HEK293 (cell line): Measurements from ENCODE around the gene TSPAN14.

Source experiments
- CTCF ChIA-PET: fragments of 350-600 bp; formaldehyde crosslinking; extraction: SDS; loops from one replicate; lab custom pipeline; 2021; ENCODE audit warnings: antibody characterized with exemption; lab: Yijun Ruan, JAX
- POLR2A ChIA-PET: fragments of 300-600 bp; formaldehyde crosslinking; extraction: SDS; loops from one replicate; lab custom pipeline; 2020; ENCODE audit warnings: antibody characterized with exemption, inconsistent platforms; lab: Yijun Ruan, JAX
- H3K27ac ChIP-seq: fragments of 200-500 bp; sonication (Bioruptor generic); 2 replicates; pipeline ENCODE4 v1.5.1; 2014; ENCODE audit warnings: low read depth, low read length, control low read depth, inconsistent platforms; ENCODE audit errors: extremely low read depth
- H3K36me3 ChIP-seq, 2 experiments: fragments of 200-500 bp in 1 of 2; sonication (Bioruptor generic) in 1 of 2; 1 replicate in 1 of 2; 2 replicates in 1 of 2; pipeline ENCODE4 v1.5.1; 2014 to 2017; ENCODE audit warnings: inconsistent platforms in 2 of 2, low read length in 2 of 2; ENCODE audit not compliant: control insufficient read depth in 2 of 2, insufficient read depth in 1 of 2
- H3K4me1 ChIP-seq: fragments of 200-500 bp; sonication (Bioruptor generic); 2 replicates; pipeline ENCODE4 v1.5.1; 2014; ENCODE audit warnings: mild to moderate bottlenecking, low read length, inconsistent platforms; ENCODE audit not compliant: control insufficient read depth, insufficient read depth
- H3K4me3 ChIP-seq: 2 replicates; pipeline ENCODE4 v1.5.1; 2011; ENCODE audit warnings: low read depth, mild to moderate bottlenecking, control low read depth, low read length, moderate library complexity
- H3K9me3 ChIP-seq: fragments of 200-500 bp; sonication (Bioruptor generic); 2 replicates; pipeline ENCODE4 v1.5.1; 2014; ENCODE audit warnings: low read depth, low read length, inconsistent platforms; ENCODE audit not compliant: control insufficient read depth, insufficient read depth
- EGR2 ChIP-seq: fragments of 450-650 bp; formaldehyde crosslinking; IDR thresholded peaks from 2 replicates; pipeline ENCODE4 v1.5.1; 2016; ENCODE audit warnings: low read depth, missing biosample characterization, missing genetic modification characterization
- MZF1 ChIP-seq: fragments of 450-650 bp; formaldehyde crosslinking; IDR thresholded peaks from 2 replicates; pipeline ENCODE4 v1.5.1; 2017; ENCODE audit warnings: missing biosample characterization, missing genetic modification characterization, borderline replicate concordance
- SCRT1 ChIP-seq: fragments of 450-650 bp; formaldehyde crosslinking; IDR thresholded peaks from 2 replicates; pipeline ENCODE4 v1.5.1; 2016; ENCODE audit warnings: missing biosample characterization, missing genetic modification characterization, borderline replicate concordance
- SCRT2 ChIP-seq: fragments of 450-650 bp; formaldehyde crosslinking; IDR thresholded peaks from 2 replicates; pipeline ENCODE4 v1.5.1; 2016; ENCODE audit warnings: missing biosample characterization, missing genetic modification characterization
- ZFHX2 ChIP-seq: fragments of 450-650 bp; formaldehyde crosslinking; conservative IDR thresholded peaks from 2 replicates; pipeline ENCODE4 v1.5.1; 2016; ENCODE audit warnings: missing biosample characterization, missing genetic modification characterization
- ZNF155 ChIP-seq: fragments of 450-650 bp; formaldehyde crosslinking; IDR thresholded peaks from 2 replicates; pipeline ENCODE4 v1.5.1; 2016; ENCODE audit warnings: missing biosample characterization, missing genetic modification characterization
- ZNF324 ChIP-seq: fragments of 450-650 bp; formaldehyde crosslinking; IDR thresholded peaks from 2 replicates; pipeline ENCODE4 v1.5.1; 2016; ENCODE audit warnings: missing biosample characterization, missing genetic modification characterization
- ZNF335 ChIP-seq: fragments of 450-650 bp; formaldehyde crosslinking; conservative IDR thresholded peaks from 2 replicates; pipeline ENCODE4 v1.5.1; 2016; ENCODE audit warnings: missing biosample characterization, missing genetic modification characterization
- ZNF341 ChIP-seq: fragments of 450-650 bp; formaldehyde crosslinking; IDR thresholded peaks from 2 replicates; pipeline ENCODE4; 2016; ENCODE audit warnings: low read depth, missing biosample characterization, missing genetic modification characterization
- ZNF416 ChIP-seq: fragments of 450-650 bp; formaldehyde crosslinking; IDR thresholded peaks from 2 replicates; pipeline ENCODE4 v1.5.1; 2016; ENCODE audit warnings: missing biosample characterization, missing genetic modification characterization
- ZNF521 ChIP-seq: fragments of 450-650 bp; formaldehyde crosslinking; IDR thresholded peaks from 2 replicates; pipeline ENCODE4 v1.5.1; 2017; ENCODE audit warnings: missing biosample characterization, mild to moderate bottlenecking, missing genetic modification characterization
- ZNF560 ChIP-seq: fragments of 450-650 bp; formaldehyde crosslinking; IDR thresholded peaks from 2 replicates; pipeline ENCODE4 v1.5.1; 2017; ENCODE audit warnings: missing biosample characterization, missing genetic modification characterization, borderline replicate concordance
- ZNF571 ChIP-seq: fragments of 450-650 bp; formaldehyde crosslinking; IDR thresholded peaks from 2 replicates; pipeline ENCODE4 v1.5.0; 2017; ENCODE audit warnings: missing biosample characterization, missing genetic modification characterization
- ZNF623 ChIP-seq: fragments of 450-650 bp; formaldehyde crosslinking; IDR thresholded peaks from 2 replicates; pipeline ENCODE4 v1.5.1; 2016; ENCODE audit warnings: missing biosample characterization, missing genetic modification characterization
- ZNF76 ChIP-seq: fragments of 450-650 bp; formaldehyde crosslinking; IDR thresholded peaks from 2 replicates; pipeline ENCODE4; 2016; ENCODE audit warnings: low read depth, missing biosample characterization, missing genetic modification characterization, borderline replicate concordance
- ZNF785 ChIP-seq: fragments of 450-650 bp; formaldehyde crosslinking; IDR thresholded peaks from 2 replicates; pipeline ENCODE4 v1.5.1; 2016; ENCODE audit warnings: missing biosample characterization, missing genetic modification characterization
- TF ChIP-seq, protein P1 (sequence below): fragments of 450-650 bp; formaldehyde crosslinking; IDR thresholded peaks from 2 replicates; pipeline ENCODE4 v1.5.1; 2016; ENCODE audit warnings: missing biosample characterization, missing genetic modification characterization
- TF ChIP-seq, protein P2 (sequence below): fragments of 450-650 bp; formaldehyde crosslinking; IDR thresholded peaks from 2 replicates; pipeline ENCODE4 v1.5.1; 2016; ENCODE audit warnings: missing biosample characterization, missing genetic modification characterization

Gene TSPAN14

DNA sequence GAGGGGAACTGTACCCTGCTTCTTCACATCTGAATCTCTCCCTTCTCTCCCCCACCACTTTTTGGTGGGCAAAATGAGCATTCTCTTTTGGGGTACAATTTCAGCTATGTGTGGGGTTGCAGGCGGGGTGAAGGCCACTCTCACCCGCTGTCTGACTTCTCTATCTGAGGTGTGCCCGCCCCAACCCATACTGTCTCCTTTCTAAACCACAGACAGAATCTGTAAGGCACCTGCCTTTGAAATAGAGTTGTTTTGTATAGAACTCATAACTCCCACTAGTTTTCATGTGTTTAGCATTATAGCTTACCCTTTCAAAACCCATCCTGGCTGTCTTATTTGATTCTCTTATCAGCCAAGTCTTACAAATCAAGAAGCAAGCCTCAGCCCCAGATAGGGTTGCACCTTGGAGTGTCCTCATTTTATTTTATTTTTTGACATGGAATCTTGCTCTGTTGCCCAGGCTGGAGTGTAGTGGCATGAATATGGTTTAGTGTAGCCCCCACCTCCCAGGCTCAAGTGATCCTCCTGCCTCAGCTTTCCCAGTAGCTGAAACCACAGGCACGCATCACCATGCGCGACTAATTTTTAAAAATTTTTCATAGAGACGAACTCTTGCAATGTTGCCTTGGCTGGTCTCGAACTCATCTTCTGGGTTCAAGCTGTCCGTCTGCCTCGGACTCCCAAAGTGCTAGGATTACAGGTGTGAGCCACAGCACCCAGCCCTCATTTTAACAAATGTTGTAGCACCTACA is 11.9 kb downstream of the TSPAN14 start (continued):
- TF ChIP-seq ZNF571 (tag by site-specific recombination) (no peak), MZF1 (no peak), ZNF416 (tag by site-specific recombination) (no peak)
- TF ChIP-seq, protein P1, sequence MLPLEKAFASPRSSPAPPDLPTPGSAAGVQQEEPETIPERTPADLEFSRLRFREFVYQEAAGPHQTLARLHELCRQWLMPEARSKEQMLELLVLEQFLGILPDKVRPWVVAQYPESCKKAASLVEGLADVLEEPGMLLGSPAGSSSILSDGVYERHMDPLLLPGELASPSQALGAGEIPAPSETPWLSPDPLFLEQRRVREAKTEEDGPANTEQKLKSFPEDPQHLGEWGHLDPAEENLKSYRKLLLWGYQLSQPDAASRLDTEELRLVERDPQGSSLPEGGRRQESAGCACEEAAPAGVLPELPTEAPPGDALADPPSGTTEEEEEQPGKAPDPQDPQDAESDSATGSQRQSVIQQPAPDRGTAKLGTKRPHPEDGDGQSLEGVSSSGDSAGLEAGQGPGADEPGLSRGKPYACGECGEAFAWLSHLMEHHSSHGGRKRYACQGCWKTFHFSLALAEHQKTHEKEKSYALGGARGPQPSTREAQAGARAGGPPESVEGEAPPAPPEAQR (tag by site-specific recombination) = no peak

DNA sequence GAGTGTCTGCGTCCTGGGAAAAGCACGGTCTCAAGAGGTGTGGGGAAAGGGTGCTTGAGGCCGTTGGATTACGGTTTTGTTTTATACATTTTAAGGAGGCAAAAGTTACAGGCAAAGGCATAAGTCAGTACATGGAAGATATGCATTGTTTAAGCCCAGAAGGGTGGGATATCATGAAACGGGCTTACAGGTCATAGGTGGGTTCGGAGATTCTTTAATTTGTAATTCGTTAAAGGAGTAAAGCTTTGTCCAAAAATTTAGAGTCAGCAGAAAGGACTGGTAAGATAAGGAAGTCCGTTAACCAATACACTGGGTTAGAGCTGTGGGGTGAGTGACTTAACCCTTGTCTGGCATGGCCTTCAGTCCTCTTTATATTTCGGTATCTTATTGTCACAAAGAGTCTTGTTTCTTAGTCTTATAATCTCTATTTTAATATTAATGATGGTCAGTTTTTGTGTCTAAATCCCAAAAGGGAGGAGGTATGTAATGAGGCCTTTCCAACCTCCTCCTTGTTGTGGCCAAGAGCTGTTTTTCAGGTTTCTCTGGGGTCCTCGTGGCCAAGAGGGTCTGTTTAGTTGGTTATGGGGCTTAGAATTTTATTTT is 12.7 kb downstream of the TSPAN14 start:
- ChIA-PET CTCF (interaction anchor here (0.6 kb wide), 1 partner anchor 1008 kb away, joined by 3 read pairs; no protein-coding TSS in a partner anchor), POLR2A (no interaction called here)
- no peak for TF ChIP-seq ZNF785
- TF ChIP-seq, protein P2, sequence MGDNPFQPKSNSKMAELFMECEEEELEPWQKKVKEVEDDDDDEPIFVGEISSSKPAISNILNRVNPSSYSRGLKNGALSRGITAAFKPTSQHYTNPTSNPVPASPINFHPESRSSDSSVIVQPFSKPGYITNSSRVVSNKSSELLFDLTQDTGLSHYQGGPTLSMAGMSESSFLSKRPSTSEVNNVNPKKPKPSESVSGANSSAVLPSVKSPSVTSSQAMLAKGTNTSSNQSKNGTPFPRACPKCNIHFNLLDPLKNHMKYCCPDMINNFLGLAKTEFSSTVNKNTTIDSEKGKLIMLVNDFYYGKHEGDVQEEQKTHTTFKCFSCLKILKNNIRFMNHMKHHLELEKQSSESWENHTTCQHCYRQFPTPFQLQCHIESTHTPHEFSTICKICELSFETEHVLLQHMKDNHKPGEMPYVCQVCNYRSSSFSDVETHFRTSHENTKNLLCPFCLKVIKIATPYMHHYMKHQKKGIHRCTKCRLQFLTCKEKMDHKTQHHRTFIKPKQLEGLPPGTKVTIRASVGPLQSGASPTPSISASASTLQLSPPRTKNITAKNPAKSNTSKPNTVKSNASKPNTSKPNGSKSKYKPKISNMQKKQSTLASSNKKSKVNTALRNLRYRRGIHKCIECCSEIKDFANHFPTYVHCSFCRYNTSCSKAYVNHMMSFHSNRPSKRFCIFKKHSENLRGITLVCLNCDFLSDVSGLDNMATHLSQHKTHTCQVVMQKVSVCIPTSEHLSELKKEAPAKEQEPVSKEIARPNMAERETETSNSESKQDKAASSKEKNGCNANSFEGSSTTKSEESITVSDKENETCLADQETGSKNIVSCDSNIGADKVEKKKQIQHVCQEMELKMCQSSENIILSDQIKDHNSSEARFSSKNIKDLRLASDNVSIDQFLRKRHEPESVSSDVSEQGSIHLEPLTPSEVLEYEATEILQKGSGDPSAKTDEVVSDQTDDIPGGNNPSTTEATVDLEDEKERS (tag by site-specific recombination) = no peak
- TF ChIP-seq ZNF324 (tag by site-specific recombination) = no peak
- TF ChIP-seq ZNF341 = no peak
- no peak for TF ChIP-seq ZNF335 (tag by site-specific recombination)
- no peak for TF ChIP-seq ZNF560 (tag by site-specific recombination)
- H3K4me3 ChIP-seq = no peak overlapping the region
- no peak overlapping the region for H3K27ac ChIP-seq
- H3K36me3 ChIP-seq = peaks cover 0 to 3% of the 10 kb centered on the region in 2 experiments; a peak in 2 of 3 replicates
- H3K4me1 ChIP-seq = peaks cover 9% of the 10 kb centered on the region
- H3K9me3 ChIP-seq = no peaks in the 10 kb centered on the region

DNA sequence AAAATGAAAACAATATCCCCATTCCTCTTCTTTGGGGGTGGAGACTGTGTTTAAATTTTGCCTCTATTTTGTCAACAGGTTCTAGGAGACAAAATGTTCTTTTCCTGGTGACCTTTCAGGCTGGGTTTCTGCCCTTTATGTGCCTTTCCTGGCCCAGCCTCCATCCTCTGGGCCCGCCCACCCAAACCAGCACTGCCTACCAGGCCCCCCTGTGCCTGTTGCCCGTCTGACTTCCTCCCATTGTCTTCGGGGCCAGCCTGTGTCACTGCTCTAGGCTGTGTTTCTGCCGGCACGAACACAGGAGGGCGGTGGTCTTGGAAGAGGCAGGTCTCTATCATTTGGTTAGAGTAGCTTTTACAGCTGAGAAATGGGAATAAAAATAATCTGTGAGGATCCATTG is 13.9 kb downstream of the TSPAN14 start:
- CTCF ChIA-PET = interaction anchor here (0.6 to 1.7 kb wide), 3 partner anchors 23 to 214 kb away, joined by 5 to 8 read pairs (median 6); no protein-coding TSS in a partner anchor

More for the DNA sequence above, 13.9 kb downstream of the TSPAN14 start:
- POLR2A ChIA-PET = no interaction called here
- Histone ChIP-seq H3K9me3 (no peaks in the 10 kb centered on the region), H3K36me3 (peaks cover 0 to 3% of the 10 kb centered on the region in 2 experiments; a peak in 2 of 3 replicates), H3K27ac (no peak overlapping the region), H3K4me3 (no peak overlapping the region), H3K4me1 (peaks cover 5% of the 10 kb centered on the region)
- TF ChIP-seq SCRT1 (tag by site-specific recombination) (peak; percentile 19; the same call in 1 of the 2 replicates), ZNF623 (tag by site-specific recombination) (no peak), ZNF155 (tag by site-specific recombination) (no peak), ZFHX2 (0 out of 2 replicates have a peak, but pooled peaks have one; percentile 12), ZNF76 (no peak), ZNF571 (tag by site-specific recombination) (no peak), SCRT2 (tag by site-specific recombination) (peak; percentile 71), EGR2 (tag by site-specific recombination) (0 out of 2 replicates have a peak, but pooled peaks have one; percentile 20), ZNF521 (tag by site-specific recombination) (no peak)
- TF ChIP-seq, all 188 proteins: peak for 4
